K562 treated with DMSO at 1 percent for 48 hours (cell line): ENCODE data around the gene TRIB2. TPM values are rescaled to one million over a fixed set of nuclear protein-coding genes. Genes with fewer than 3 reads are reported as not detected.

Experiments
- total RNA-seq: library from RNA; unstranded; fragments of 300-600 nt; gene quantifications from 2 replicates; pipeline ENCODE4 v1.2.3, GENCODE V29; 2022; ENCODE audit warnings: low replicate concordance; ENCODE audit errors: extremely low read depth

The TRIB2 gene
- total RNA-seq: not detected in 2 replicates

DNA sequence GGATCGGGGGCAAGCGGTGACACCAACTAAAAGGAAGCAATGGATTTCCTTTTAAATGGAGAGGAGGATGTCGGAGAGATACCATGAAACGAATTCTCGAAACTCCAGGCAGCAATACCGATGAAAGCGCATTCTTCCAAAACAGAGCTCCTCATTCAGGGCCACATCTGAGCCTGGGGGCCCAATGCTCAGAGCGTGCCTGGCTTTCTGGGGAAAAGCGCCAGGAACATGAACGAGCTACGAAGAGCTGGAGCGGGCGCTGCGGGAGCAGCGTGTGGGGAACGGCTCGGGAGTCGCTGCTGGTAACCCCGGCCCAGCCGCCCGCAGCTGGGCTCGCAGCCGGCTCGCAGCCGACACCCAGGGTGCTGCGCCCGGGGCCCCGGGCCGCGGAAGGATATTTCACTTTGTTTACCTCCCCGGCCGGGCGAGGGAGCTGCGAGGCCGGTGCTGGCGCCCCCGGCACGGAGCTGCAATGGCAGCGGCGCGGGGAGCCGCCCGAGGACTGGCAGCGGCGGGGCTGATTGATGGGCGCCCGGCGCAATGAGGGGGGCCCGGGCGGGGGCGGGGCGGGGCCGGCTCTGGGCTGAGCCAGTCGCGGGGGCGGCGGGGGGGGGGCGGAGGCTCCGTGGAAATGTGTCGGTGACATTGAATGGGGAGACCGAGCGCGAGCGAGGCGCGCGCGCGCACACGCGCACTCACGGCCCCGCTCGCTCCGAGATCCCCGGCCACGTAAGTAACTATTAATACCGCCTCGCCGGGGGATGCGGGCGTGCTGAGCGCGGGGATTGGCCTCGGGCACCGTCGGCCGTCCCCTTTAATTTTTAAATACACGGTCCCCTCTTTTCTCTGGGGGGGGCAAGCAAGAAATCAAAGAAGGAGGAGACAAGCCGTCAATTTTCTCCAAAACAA, at the start of gene TRIB2:
Gene TRIB2 (plus strand): TSS at position 655 of the 909 bp plus-strand sequence. CDS start 1,372 bp downstream, outside the sequence.

